HL-60 (cell line): ENCODE results near the gene HMOX2.

Experiments
- DNase-seq, 2 experiments: peaks; one replicate each; pipeline ENCODE4 v3.0.0-alpha.2; 2010 to 2020; ENCODE audit warnings: low read depth in 1 of 2, low spot score in 1 of 2
- H3K27ac ChIP-seq: fragments of 250-450 bp; sonication (Bioruptor Pico); replicated peaks from 2 replicates; pipeline ENCODE4 v1.5.1; 2020; ENCODE audit warnings: mild to moderate bottlenecking, moderate library complexity
- H3K27me3 ChIP-seq: fragments of 250-450 bp; sonication (Bioruptor Pico); 2 replicates; pipeline ENCODE4 v1.5.1; 2021; ENCODE audit warnings: mild to moderate bottlenecking, moderate library complexity; ENCODE audit not compliant: insufficient read depth, poor library complexity, severe bottlenecking
- H3K4me3 ChIP-seq: replicated peaks from 2 replicates; pipeline ENCODE4 v1.5.1; 2011; ENCODE audit warnings: mild to moderate bottlenecking, control low read depth, low read length; ENCODE audit not compliant: insufficient read depth
- GABPA ChIP-seq: IDR thresholded peaks from 2 replicates; pipeline ENCODE4 v1.6.1; 2012; ENCODE audit warnings: low read depth
- POLR2AphosphoS5 ChIP-seq: IDR thresholded peaks from 2 replicates; pipeline ENCODE4 v1.6.1; 2012; ENCODE audit warnings: low read depth
- SPI1 ChIP-seq: IDR thresholded peaks from 2 replicates; pipeline ENCODE4 v1.6.1; 2012; ENCODE audit warnings: low read depth, mild to moderate bottlenecking, borderline replicate concordance
- TF ChIP-seq, protein P1 (sequence below): IDR thresholded peaks from one replicate; pipeline ENCODE4 v1.5.1; 2011; ENCODE audit warnings: low read length, control low read depth, inconsistent platforms; ENCODE audit not compliant: insufficient read depth
- TF ChIP-seq, protein P2 (sequence below): IDR thresholded peaks from 2 replicates; pipeline ENCODE4 v1.6.1; 2012; ENCODE audit warnings: low read depth; ENCODE audit not compliant: insufficient replicate concordance

HMOX2 gene

DNA sequence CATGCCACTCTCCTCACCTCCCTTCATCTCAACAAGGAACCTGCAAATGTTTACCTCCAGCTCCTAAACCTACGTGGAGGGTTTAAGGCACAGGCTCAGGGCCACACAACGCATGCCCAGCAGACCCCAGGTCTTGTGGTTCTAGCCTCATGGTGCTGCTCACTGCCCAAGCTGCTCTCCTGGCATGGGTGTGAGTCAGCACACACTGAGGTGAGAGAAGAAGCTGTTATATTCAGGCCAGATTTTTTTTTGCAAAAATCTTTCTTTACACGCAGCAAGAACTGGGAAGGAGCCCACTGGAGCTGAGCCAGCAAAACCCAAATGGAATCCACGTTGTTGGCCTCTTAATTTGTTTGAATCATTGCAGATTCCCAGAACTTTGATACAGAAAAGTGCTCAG, 74.4 kb downstream of the HMOX2 start:
- no peaks in the 10 kb centered on the region for H3K27me3 ChIP-seq
- DNase-seq, result no peak
- H3K27ac ChIP-seq, result no peak overlapping the region
- TF ChIP-seq SPI1, result no peak
- TF ChIP-seq, protein P1, sequence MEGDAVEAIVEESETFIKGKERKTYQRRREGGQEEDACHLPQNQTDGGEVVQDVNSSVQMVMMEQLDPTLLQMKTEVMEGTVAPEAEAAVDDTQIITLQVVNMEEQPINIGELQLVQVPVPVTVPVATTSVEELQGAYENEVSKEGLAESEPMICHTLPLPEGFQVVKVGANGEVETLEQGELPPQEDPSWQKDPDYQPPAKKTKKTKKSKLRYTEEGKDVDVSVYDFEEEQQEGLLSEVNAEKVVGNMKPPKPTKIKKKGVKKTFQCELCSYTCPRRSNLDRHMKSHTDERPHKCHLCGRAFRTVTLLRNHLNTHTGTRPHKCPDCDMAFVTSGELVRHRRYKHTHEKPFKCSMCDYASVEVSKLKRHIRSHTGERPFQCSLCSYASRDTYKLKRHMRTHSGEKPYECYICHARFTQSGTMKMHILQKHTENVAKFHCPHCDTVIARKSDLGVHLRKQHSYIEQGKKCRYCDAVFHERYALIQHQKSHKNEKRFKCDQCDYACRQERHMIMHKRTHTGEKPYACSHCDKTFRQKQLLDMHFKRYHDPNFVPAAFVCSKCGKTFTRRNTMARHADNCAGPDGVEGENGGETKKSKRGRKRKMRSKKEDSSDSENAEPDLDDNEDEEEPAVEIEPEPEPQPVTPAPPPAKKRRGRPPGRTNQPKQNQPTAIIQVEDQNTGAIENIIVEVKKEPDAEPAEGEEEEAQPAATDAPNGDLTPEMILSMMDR, result no peak
- TF ChIP-seq POLR2AphosphoS5, result no peak
- TF ChIP-seq, protein P2, sequence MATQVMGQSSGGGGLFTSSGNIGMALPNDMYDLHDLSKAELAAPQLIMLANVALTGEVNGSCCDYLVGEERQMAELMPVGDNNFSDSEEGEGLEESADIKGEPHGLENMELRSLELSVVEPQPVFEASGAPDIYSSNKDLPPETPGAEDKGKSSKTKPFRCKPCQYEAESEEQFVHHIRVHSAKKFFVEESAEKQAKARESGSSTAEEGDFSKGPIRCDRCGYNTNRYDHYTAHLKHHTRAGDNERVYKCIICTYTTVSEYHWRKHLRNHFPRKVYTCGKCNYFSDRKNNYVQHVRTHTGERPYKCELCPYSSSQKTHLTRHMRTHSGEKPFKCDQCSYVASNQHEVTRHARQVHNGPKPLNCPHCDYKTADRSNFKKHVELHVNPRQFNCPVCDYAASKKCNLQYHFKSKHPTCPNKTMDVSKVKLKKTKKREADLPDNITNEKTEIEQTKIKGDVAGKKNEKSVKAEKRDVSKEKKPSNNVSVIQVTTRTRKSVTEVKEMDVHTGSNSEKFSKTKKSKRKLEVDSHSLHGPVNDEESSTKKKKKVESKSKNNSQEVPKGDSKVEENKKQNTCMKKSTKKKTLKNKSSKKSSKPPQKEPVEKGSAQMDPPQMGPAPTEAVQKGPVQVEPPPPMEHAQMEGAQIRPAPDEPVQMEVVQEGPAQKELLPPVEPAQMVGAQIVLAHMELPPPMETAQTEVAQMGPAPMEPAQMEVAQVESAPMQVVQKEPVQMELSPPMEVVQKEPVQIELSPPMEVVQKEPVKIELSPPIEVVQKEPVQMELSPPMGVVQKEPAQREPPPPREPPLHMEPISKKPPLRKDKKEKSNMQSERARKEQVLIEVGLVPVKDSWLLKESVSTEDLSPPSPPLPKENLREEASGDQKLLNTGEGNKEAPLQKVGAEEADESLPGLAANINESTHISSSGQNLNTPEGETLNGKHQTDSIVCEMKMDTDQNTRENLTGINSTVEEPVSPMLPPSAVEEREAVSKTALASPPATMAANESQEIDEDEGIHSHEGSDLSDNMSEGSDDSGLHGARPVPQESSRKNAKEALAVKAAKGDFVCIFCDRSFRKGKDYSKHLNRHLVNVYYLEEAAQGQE, result no peak
- no peak for TF ChIP-seq GABPA
- no peak overlapping the region for H3K4me3 ChIP-seq

DNA sequence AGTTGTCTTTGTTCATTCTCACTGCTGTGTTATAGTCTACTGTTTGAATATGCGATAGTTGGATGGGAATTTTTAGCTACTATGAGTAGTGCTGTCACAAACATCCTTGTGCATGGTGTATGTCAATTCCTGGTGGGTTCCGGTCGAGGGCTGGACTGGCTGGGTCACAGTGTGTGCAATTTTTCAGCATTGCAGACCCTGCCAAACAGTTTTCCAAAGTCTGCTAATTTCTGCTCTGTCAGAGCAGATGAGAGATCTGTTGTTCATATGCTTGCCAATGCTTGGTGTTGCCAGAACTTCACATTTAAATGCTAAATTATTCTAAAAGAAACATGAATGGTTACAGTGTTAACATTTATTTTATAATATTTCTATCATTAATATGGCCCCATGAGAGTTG, 76.3 kb downstream of the HMOX2 start:
- H3K27ac ChIP-seq, result no peak overlapping the region
- no peaks in the 10 kb centered on the region for H3K27me3 ChIP-seq
- no peak overlapping the region for H3K4me3 ChIP-seq
- TF ChIP-seq, protein P1, result no peak
- no peak for DNase-seq

DNA sequence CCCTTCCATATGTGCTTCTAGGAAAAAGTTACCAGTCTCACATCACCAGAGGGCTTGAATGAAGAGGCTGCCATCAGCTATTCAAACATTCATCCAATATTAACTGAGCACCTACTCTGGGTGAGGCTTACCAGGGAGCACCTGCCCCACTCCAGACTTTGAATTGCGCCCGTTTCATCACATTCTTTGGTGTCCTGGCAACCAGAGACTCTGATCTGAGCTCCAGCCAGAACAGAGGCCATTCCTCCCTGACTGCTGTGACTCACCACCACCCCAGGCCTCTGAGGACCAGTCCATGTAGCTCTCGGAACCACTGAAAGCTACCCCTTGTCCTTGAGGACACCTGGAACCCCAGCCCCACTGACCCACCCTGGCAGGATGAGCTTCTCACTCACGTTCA, 79.9 kb downstream of the HMOX2 start, which contains the start of gene C16orf96:
TSS of gene C16orf96 (plus strand) at position 229 of the 400 bp plus-strand sequence. CDS start at position 379, 150 bp downstream.
- Histone ChIP-seq H3K27ac (no peak within 1 kb of the TSS), H3K27me3 (no peaks in the 10 kb centered on the region), H3K4me3 (no peak within 1 kb of the TSS)
- TF ChIP-seq POLR2AphosphoS5, result no peak
- no peak for TF ChIP-seq GABPA
- no peak for DNase-seq

DNA sequence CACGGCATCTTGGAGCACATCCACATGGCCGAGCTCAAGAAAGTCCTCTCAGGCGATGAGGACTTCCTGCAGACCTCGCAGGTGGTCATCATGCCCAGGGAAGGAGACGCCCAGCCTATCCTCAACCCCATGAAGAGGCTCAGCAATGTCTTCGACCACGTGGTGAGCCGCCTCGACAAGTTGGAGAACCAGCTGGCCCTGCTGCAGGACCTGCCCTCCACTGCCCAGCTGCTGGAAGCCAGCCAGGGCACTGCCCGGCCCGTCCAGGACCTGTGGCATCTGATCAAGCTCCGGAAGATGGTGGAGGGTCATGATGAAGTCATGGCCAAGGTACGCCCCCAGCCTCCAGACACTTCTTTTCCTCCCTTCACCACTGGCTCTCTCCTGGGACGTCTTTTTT, 80.4 kb downstream of the HMOX2 start:
- H3K27ac ChIP-seq, result no peak overlapping the region
- no peaks in the 10 kb centered on the region for H3K27me3 ChIP-seq
- no peak for DNase-seq
- TF ChIP-seq GABPA, result no peak
- no peak overlapping the region for H3K4me3 ChIP-seq

DNA sequence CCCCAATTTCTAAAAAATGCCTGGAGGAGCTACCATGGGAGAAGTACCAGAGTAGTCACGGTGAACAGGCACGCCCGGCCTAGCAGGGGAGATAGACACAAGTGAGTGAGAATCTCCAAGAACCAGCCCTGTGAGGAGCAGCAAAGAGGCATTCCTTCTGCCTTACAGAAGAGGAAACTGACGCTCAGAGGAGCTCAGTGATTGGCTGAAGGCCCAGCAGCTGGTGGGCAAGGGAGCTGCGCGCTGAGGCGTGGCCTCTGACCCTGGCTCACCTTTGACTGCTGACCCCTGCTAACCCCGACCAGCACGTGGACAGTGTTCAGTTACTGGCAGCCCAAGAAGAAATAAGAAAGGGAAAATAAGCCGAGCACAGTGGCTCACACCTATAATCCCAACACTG, 81.8 kb downstream of the HMOX2 start:
- TF ChIP-seq, protein P1, result no peak
- TF ChIP-seq POLR2AphosphoS5 (no peak), SPI1 (no peak), GABPA (no peak)
- TF ChIP-seq, protein P2, result no peak
- Histone ChIP-seq H3K27me3 (no peaks in the 10 kb centered on the region), H3K4me3 (no peak overlapping the region), H3K27ac (no peak overlapping the region)
- no peak for DNase-seq
